HG02973 (cell line): Measurements from ENCODE around the gene MGLL.
"Not testable (repeated sequence)": the region's sequence is repeated elsewhere in the genome, so short reads cannot be mapped to it uniquely, and the experiment has no call there.

Source experiments
- ATAC-seq: cut with Tn5 transposase; IDR thresholded peaks from one replicate; pipeline ENCODE4 v1.9.1; 2021; ENCODE audit warnings: moderate library complexity; ENCODE audit not compliant: unreplicated experiment

Gene MGLL

GRCh38 chr3:127697551-127698240 is 124.6 kb downstream of the MGLL start:
- peak; percentile 68 for ATAC-seq

DNA sequence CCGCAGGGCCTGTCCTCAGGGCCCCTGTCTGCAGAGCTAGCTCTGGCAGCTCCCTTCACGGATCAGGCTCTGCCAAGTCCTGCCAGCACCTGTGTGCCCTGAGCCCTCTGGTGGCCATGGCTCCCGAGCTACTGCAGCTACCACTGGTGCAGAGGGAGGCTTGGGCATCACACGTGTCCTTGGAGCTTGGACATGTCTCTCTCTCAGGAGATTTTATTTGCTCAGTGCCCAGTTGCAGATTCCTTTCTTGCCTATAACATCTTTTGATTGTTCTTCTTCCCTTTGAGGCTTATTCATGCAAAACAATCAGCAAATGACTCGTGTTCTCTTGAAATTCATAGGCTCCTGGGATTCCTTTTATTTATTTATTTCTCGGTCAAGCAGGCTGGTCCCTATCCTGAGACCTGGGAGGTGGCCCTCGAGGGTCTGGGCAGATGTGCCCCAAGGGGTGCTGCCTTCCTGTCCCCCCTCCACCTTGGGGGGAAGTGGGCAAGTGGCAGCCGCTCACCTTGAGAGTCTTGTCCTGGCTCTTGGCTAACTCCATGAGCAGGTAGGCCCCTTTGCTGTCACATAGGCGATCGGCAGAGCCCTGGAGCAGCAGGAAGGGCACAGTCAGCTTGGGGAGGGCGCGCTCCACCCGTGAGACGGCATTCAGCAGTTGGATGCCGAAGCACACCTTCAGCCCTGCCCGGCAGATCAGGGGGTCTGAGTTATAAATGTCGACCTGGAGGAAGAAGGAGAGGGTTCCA is 127.7 kb downstream of the MGLL start:
- no peak for ATAC-seq

DNA sequence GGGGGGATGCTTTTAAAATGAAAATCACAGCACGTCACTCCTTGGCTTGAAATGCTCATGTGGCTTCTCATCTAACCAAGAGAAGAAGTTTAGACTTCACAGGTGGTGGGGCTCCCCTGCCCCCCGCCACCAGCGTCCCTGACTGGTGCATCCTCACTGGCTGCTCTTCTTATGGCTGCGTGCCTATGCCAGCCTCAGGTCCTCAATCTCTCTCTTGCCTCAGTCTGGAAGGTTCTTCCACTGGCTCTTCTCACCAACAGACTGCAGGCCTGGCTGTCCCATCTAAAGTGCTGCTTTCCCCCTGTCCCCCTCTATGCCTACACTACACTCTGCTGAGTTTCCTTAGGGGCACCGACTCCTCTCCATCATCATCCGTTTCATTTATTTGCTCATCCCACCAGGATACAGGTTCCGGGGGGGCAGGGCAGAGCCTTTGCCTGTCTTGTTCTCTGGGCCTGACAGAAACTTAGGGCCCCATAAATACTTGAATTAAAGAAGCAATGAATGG is 128.9 kb downstream of the MGLL start:
- no peak for ATAC-seq

- no peak for ATAC-seq
These were observed 129.6 kb downstream of the MGLL start for GRCh38 chr3:127692501-127693335.

DNA sequence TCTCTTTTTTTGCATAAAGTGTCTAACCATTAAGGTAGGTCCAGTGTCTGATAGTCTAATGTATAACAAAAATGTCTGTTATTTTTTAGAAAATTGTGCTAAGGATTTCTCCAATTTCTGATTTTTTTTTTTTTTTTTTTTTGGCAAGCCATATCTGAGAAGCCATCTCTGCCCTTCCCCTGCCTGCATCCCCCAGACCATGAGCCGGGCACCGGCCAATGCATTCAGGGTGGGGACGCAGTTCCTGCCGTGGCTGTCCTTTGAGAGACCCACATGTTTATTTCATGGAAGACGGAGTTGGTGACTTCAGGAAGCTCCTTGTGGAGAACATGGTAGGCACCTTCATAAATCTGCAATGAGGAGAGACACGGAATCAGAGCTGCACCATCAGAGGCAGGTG is 130.3 kb downstream of the MGLL start:
- ATAC-seq, result no peak

- no peak for ATAC-seq
These were observed 130.8 kb downstream of the MGLL start for GRCh38 chr3:127691489-127691888.

- ATAC-seq, result no peak
These were observed 131.4 kb downstream of the MGLL start for GRCh38 chr3:127690823-127691452.

DNA sequence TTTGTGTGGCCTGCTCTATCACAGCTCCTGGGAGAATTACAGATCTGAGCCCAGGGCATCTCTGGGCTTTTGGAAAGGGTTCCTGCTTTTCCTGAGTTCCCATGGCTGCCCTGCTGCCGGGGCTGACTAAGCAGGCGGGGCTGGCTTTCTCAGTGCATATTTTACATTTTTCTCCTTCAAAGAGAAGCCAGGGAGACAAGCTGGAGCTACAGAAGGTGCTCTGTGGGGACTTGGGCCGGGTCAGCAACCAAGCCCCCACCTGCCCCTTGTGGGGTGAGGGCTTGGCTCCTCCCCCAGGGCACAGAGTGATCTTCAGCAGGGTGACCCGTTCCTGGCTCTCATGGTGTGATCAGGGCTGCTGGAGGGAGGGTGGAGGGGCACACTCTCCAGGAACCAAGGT is 132.2 kb downstream of the MGLL start:
- ATAC-seq, result no peak

DNA sequence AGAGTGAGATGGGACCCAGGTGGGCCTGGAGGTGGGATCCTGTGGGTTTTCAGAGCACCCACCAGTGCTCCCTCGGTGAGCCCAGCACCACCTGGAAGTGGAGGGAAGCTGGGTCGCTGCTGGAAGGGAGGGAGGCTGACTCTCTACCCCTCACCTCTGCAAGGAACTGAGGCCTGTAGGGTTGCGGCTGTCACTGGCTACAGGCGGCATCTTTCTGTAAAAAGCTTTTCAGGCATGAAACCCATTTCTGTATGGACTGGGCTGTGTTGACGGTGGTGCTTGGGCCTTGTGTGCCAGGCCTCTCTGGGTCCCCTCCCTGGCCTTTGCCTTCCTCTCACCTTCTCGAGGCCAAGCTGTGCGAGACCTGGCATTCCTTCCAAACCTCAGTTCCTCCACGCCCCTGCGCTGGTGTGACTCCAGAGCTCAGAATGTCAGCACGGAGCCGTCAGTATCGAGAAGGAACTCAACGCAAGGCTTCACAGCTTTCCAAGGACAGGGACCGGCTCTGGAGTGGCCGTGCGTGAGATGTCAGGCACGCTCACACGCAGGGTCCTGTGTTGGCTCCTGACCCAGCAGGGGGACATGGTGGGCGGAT is 133.0 kb downstream of the MGLL start:
- ATAC-seq, result no peak

DNA sequence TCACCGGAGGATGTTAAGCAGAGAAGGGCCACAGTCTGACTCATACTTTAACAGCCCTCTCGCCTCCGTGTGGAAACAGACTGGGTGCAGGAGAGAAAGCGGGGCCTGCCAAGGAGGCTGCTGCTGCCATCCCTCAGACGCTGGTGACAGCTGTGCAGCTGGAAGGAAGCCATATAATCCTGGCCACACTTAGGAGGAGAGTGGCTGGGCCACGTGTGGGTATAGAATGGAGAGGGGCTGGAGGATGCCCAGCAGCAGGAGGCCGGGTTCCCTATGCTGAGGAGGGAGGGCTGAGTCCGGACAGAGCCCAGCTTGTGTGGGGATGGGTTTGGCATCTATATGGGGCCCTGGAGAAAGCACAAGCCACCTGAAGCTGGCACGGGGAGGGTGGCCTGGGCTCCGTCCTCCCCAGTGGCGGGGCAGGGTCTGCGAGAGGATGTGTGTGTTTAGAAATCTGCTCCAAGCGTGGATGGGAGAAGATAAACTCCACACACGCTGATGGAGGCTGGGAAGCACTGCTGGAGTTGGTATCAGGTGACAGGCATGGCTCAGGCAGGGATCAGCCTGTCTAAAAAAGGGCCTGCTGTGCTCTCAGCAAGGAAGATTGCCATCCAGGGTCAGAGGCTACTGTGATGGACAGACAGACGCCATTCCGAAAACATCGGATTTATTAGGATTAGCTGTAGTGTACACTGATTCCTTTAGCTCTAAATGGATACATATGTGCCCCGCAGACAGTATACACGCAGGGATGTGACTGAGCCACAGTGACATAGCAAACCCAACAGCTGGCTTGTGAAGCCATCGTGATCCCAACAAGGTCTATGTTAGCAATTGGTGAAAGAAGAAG is 133.7 kb downstream of the MGLL start:
- ATAC-seq, result no peak

GRCh38 chr3:127688022-127688415 is 134.3 kb downstream of the MGLL start:
- ATAC-seq, result no peak

DNA sequence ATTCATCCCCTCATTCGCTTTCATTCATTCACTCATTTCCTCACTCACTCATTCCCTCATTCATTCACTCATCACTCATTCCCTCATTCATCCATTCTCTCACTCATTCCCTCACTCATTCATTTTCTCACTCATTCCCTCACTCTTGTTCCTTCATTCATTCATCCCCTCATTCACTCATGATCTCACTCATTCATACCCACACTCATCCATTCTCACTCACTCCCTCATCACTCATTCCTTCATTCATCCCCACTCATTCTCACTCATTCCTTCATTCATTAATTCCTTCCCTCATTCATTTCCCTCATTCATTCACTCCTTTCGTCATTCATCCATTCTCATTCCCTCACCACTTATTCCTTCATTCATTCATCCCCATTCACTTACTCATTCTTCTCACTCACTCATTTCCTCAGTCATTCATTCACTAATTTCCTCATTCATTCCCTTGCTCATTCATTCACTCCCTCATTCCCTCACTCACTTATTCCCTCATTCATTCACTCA is 135.0 kb downstream of the MGLL start:
- no peak for ATAC-seq

DNA sequence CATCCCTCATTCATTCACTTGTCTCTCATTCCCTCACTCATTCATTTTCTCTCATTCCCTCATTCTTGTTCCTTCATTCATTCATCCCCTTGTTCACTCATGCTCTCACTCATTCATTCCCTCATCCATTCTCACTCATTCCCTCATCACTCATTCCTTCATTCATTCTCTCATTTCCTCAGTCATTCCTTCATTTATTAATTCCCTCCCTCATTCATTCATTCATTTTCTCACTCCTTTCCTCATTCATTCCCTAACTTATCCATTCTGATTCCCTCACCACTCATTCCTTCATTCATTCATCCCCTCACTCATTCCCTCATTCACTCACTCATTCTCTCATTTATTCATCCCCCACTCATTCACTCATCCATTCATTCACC is 135.8 kb downstream of the MGLL start:
- ATAC-seq, result no peak

DNA sequence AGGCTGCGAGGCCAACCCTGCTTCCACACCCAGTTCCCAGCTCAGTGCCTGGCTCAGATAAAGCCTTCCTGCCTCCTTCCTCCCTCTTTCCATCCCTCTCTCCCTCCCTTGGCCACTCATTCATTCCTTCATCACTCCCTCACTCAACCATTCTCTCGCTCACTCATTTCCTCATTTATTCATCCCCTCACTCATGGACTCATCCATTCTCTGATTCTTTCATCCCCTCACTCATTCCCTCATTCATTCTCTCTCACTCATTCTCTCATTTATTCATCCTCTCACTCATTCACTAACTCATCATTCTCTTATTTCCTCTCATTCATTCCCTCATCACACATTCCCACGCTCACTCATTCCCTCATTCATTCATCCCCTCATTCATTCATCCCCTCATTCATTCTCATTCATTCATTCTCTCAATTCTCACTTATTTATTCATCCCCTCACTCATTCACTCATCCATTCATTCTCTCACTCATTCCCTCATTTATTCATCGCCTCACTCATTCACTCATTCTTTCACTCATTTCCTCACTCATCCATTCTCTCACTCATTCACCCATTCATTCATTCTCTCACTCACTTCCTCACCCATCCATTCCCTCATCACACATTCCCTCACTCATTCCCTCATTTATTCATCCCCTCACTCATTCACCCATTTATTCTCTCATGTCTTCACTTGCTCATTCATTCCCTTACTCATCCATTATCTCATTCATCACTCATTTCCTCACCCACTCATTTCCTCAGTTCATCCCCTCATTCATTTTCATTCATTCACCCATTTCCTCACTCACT is 136.4 kb downstream of the MGLL start:
- ATAC-seq, result no peak

GRCh38 chr3:127684871-127685707 is 137.2 kb downstream of the MGLL start:
- no peak for ATAC-seq

GRCh38 chr3:127682561-127682960 is 139.8 kb downstream of the MGLL start:
- no peak for ATAC-seq

GRCh38 chr3:127682175-127682554 is 140.2 kb downstream of the MGLL start:
- ATAC-seq, result not testable (repeated sequence)

DNA sequence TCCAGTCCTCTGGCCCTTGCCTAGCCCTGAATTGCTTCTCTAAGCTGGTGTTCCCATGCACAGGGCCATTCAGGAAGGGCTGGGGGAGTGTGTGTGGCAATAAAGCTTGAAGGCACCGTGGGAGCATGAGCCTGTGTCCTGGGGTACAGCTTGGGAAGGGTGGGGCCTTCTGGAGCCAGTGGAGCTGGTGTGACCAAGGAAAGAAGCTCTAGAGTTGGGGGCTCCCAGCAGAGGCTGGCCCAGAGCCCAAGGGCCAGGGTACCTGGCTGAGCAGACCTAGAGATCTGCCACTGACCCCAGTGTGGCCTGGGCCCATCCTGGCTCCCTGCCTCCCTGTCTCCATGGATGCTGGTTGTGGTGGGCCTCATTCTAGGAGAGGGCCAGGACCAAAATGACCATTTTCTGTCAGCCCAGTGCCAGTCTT is 141.5 kb downstream of the MGLL start:
- no peak for ATAC-seq
